Gastroesophageal sphincter (tissue), 4 donors: Measurements from ENCODE around the gene FKBP14. TPM values are rescaled to one million over a fixed set of nuclear protein-coding genes. Genes with fewer than 3 reads are reported as not detected.

Source experiments
- ATAC-seq: fragments of 150-250 bp; one replicate; pipeline ENCODE4 v1.9.1; 2016; ENCODE audit warnings: mild to moderate bottlenecking, moderate library complexity
- H3K27ac ChIP-seq, 4 donors: fragments of 200-600 bp; sonication (generic) in 3 of 4; 1 replicate in 3 of 4; 2 replicates in 1 of 4; pipeline ENCODE4 v1.5.1; 2016 to 2019
- H3K27me3 ChIP-seq: fragments of 200-600 bp; sonication (generic); one replicate; pipeline ENCODE4 v1.5.1; 2019
- H3K36me3 ChIP-seq, 2 donors: fragments of 200-600 bp; sonication (generic); one replicate each; pipeline ENCODE4 v1.5.1; 2019; ENCODE audit warnings: control low read depth in 1 of 2
- H3K4me1 ChIP-seq, 3 donors: fragments of 200-600 bp; sonication (generic); 1 replicate in 2 of 3; 2 replicates in 1 of 3; pipeline ENCODE4 v1.5.1; 2016 to 2019; ENCODE audit warnings: control low read depth in 2 of 3
- H3K4me3 ChIP-seq, 2 donors: fragments of 200-600 bp; sonication (generic); one replicate each; pipeline ENCODE4 v1.5.1; 2019; ENCODE audit warnings: mild to moderate bottlenecking in 1 of 2, moderate library complexity in 1 of 2
- H3K9me3 ChIP-seq, 3 donors: fragments of 200-600 bp; sonication (generic); one replicate each; pipeline ENCODE4 v1.5.1; 2017 to 2019; ENCODE audit warnings: control low read depth in 2 of 3
- CTCF ChIP-seq, 4 experiments: fragments of 200-600 bp in 2 of 4; fragments of 450-650 bp in 2 of 4; sonication (generic) in 1 of 4; IDR thresholded peaks; one replicate each; pipeline ENCODE4 v1.5.1; 2017 to 2019; ENCODE audit warnings: antibody characterized with exemption in 4 of 4, mild to moderate bottlenecking in 2 of 4, moderate library complexity in 2 of 4
- EP300 ChIP-seq: sonication (generic); formaldehyde crosslinking; IDR thresholded peaks from one replicate; pipeline ENCODE4 v1.6.1; 2017; ENCODE audit warnings: antibody characterized with exemption, mild to moderate bottlenecking
- POLR2A ChIP-seq, 2 donors: fragments of 450-650 bp; IDR thresholded peaks; one replicate each; pipeline ENCODE4 v1.6.1; 2017; ENCODE audit warnings: antibody characterized with exemption in 2 of 2, mild to moderate bottlenecking in 2 of 2, moderate library complexity in 1 of 2
- POLR2AphosphoS5 ChIP-seq: sonication (generic); formaldehyde crosslinking; IDR thresholded peaks from one replicate; pipeline ENCODE4 v1.6.1; 2017; ENCODE audit warnings: antibody characterized with exemption
- WGBS, 2 donors: methylation state at CpG; one replicate each; pipeline ENCODE4 v1.1.5; 2018; ENCODE audit warnings: low coverage in 1 of 2; 5-methylcytosine and 5-hydroxymethylcytosine counted together
- total RNA-seq, 4 donors: library from RNA; depleted of rRNA; stranded (reverse); fragments of >200 nt; gene quantifications; one replicate each; pipeline ENCODE4 v1.1.0, GENCODE V29; 2016

FKBP14 gene
- total RNA-seq, 4 donors from 2014 or later = 7.0 to 10.7 (median 7.7) TPM

- WGBS, 2 donors = 100% methylated on average over 1 to 3 of the region's 5 CpGs
- Histone ChIP-seq H3K4me1 (peaks cover 0 to 33% (median 4%) of the 10 kb centered on the region in 3 donors), H3K27me3 (no peaks in the 10 kb centered on the region), H3K4me3 (no peak overlapping the region), H3K36me3 (no peaks in the 10 kb centered on the region), H3K27ac (no peak overlapping the region), H3K9me3 (peaks cover 0 to 22% (median 0%) of the 10 kb centered on the region in 3 donors)
- TF ChIP-seq POLR2A (IDR thresholded peaks at IDR 0.05) (no peak), CTCF (IDR thresholded peaks at IDR 0.05) (no peak), POLR2AphosphoS5 (no peak)
- ATAC-seq = no peak
Observed at GRCh38 chr7:29991937-29992336, 34.6 kb downstream of the FKBP14 start.

- Histone ChIP-seq H3K27me3 (no peaks in the 10 kb centered on the region), H3K9me3 (peaks cover 0 to 17% (median 0%) of the 10 kb centered on the region in 3 donors), H3K4me3 (no peak overlapping the region), H3K36me3 (no peaks in the 10 kb centered on the region), H3K4me1 (peaks cover 0 to 37% (median 4%) of the 10 kb centered on the region in 3 donors), H3K27ac (no peak overlapping the region)
- WGBS, 2 donors = 69 to 70% methylated on average over 4 of the region's 4 CpGs
- no peak for ATAC-seq
- TF ChIP-seq POLR2AphosphoS5 = no peak
- TF ChIP-seq POLR2A (IDR thresholded peaks at IDR 0.05) = no peak
- no peak for TF ChIP-seq CTCF (IDR thresholded peaks at IDR 0.05)
- TF ChIP-seq EP300 = no peak
Observed at GRCh38 chr7:29990931-29991330, 35.6 kb downstream of the FKBP14 start.

GRCh38 chr7:29989257-29989995, 37.1 kb downstream of the FKBP14 start, which contains the start of gene SCRN1:
SCRN1 (minus strand) TSS chr7:29989801; CDS start chr7:29969067, 20,734 bp downstream.
- Histone ChIP-seq H3K36me3 (no peaks in the 10 kb centered on the region), H3K27ac (peak within 1 kb of the TSS; percentile 75 to 93 (median 91)), H3K27me3 (no peaks in the 10 kb centered on the region), H3K4me3 (peak within 1 kb of the TSS; percentile 67 to 98), H3K9me3 (peaks cover 0 to 16% (median 0%) of the 10 kb centered on the region in 3 donors), H3K4me1 (peaks cover 0 to 46% (median 4%) of the 10 kb centered on the region in 3 donors)
- peak; percentile 65 for ATAC-seq
- WGBS, 2 donors = 4% methylated on average over 5 of the region's 79 CpGs; no CpG with 5 or more reads in 1 of the 2 donors
- peak; percentile 32 for TF ChIP-seq POLR2AphosphoS5
- peak; percentile 61 to 67 for TF ChIP-seq POLR2A (IDR thresholded peaks at IDR 0.05)
- no peak for TF ChIP-seq EP300
- TF ChIP-seq CTCF (IDR thresholded peaks at IDR 0.05) = peak in 1 of 4 experiments; percentile 39

GRCh38 chr7:29988424-29989256, 37.9 kb downstream of the FKBP14 start:
- H3K36me3 ChIP-seq = no peaks in the 10 kb centered on the region
- no peaks in the 10 kb centered on the region for H3K27me3 ChIP-seq
- H3K27ac ChIP-seq = peak overlapping the region; percentile 75 to 93 (median 91)
- peaks cover 0 to 11% (median 0%) of the 10 kb centered on the region in 3 donors for H3K9me3 ChIP-seq
- WGBS, 2 donors = 9 to 14% methylated on average over 16 of the region's 75 CpGs
- peak; percentile 30 to 41 for TF ChIP-seq POLR2A (IDR thresholded peaks at IDR 0.05)
- no peak for TF ChIP-seq POLR2AphosphoS5
- TF ChIP-seq EP300 = no peak
- peak in 1 of 4 experiments; percentile 7 for TF ChIP-seq CTCF (IDR thresholded peaks at IDR 0.05)
- peak; percentile 59 for ATAC-seq
- H3K4me3 ChIP-seq = peak overlapping the region; percentile 67 to 98
- H3K4me1 ChIP-seq = peaks cover 0 to 46% (median 4%) of the 10 kb centered on the region in 3 donors
